Cerebellar nuclear complex (tissue), 1 donor: ENCODE measurements around the gene LPIN2.
"Not testable (repeated sequence)": the region's sequence is repeated elsewhere in the genome, so short reads cannot be mapped to it uniquely, and the experiment has no call there.

Source experiments
- DNase-seq, 2 experiments: peaks; one replicate each; lab custom pipeline; 2025; lab: John Stamatoyannopoulos, UW

The LPIN2 gene

GRCh38 chr18:3042379-3042778 is 29.4 kb upstream of the LPIN2 start:
- DNase-seq: no peak

- no peak for DNase-seq
Measured at GRCh38 chr18:3041843-3042242, 28.9 kb upstream of the LPIN2 start.

GRCh38 chr18:3040881-3041280 is 27.9 kb upstream of the LPIN2 start:
- no peak for DNase-seq

GRCh38 chr18:3040173-3040572 is 27.2 kb upstream of the LPIN2 start:
- no peak for DNase-seq

- DNase-seq: no peak
Measured at GRCh38 chr18:3037423-3037915, 24.5 kb upstream of the LPIN2 start.

GRCh38 chr18:3036108-3036507 is 23.2 kb upstream of the LPIN2 start:
- no peak for DNase-seq

- DNase-seq: no peak
Measured at GRCh38 chr18:3035635-3036034, 22.7 kb upstream of the LPIN2 start.

- DNase-seq: no peak
Measured at GRCh38 chr18:3032721-3033120, 19.8 kb upstream of the LPIN2 start.

GRCh38 chr18:3029215-3029952 is 16.4 kb upstream of the LPIN2 start:
- no peak for DNase-seq

GRCh38 chr18:3028115-3028514 is 15.2 kb upstream of the LPIN2 start:
- not testable (repeated sequence) for DNase-seq

- DNase-seq: no peak
Measured at GRCh38 chr18:3027370-3027891, 14.5 kb upstream of the LPIN2 start.

GRCh38 chr18:3025544-3025943 is 12.6 kb upstream of the LPIN2 start:
- DNase-seq: no peak

GRCh38 chr18:3023603-3024002 is 10.7 kb upstream of the LPIN2 start:
- DNase-seq: not testable (repeated sequence)

- no peak for DNase-seq
Measured at GRCh38 chr18:3016585-3017297, 3.8 kb upstream of the LPIN2 start.

- no peak for DNase-seq
Measured at GRCh38 chr18:3015851-3016250, 2.9 kb upstream of the LPIN2 start.

GRCh38 chr18:3015204-3015592 is 2.3 kb upstream of the LPIN2 start:
- no peak for DNase-seq

GRCh38 chr18:3014503-3015203 is 1.7 kb upstream of the LPIN2 start:
- no peak for DNase-seq

GRCh38 chr18:3012136-3013023 is 564 bp downstream of the LPIN2 start:
- DNase-seq: no peak

- no peak for DNase-seq
Measured at GRCh38 chr18:3010086-3010485, 2.9 kb downstream of the LPIN2 start.

GRCh38 chr18:3008541-3008940 is 4.4 kb downstream of the LPIN2 start:
- no peak for DNase-seq

GRCh38 chr18:3007491-3007890 is 5.5 kb downstream of the LPIN2 start:
- no peak for DNase-seq

- no peak for DNase-seq
Measured at GRCh38 chr18:3005462-3005861, 7.5 kb downstream of the LPIN2 start.
